Peyer's patch (tissue), 4 donors: Measurements from ENCODE around the gene ASCL2.

ENCODE experiments used
- POLR2A ChIP-seq, 2 donors: fragments of 450-650 bp; IDR thresholded peaks; one replicate each; pipeline ENCODE4 v1.5.1; 2017; ENCODE audit warnings: antibody characterized with exemption in 2 of 2, mild to moderate bottlenecking in 2 of 2, moderate library complexity in 2 of 2
- TF ChIP-seq, protein P1 (sequence below), 6 experiments: fragments of 450-650 bp in 4 of 6; fragments of 200-600 bp in 2 of 6; sonication (generic) in 1 of 6; IDR thresholded peaks; one replicate each; pipeline ENCODE4 v1.5.1; 2017 to 2019; ENCODE audit warnings: antibody characterized with exemption in 6 of 6, mild to moderate bottlenecking in 3 of 6, moderate library complexity in 1 of 6

DNA sequence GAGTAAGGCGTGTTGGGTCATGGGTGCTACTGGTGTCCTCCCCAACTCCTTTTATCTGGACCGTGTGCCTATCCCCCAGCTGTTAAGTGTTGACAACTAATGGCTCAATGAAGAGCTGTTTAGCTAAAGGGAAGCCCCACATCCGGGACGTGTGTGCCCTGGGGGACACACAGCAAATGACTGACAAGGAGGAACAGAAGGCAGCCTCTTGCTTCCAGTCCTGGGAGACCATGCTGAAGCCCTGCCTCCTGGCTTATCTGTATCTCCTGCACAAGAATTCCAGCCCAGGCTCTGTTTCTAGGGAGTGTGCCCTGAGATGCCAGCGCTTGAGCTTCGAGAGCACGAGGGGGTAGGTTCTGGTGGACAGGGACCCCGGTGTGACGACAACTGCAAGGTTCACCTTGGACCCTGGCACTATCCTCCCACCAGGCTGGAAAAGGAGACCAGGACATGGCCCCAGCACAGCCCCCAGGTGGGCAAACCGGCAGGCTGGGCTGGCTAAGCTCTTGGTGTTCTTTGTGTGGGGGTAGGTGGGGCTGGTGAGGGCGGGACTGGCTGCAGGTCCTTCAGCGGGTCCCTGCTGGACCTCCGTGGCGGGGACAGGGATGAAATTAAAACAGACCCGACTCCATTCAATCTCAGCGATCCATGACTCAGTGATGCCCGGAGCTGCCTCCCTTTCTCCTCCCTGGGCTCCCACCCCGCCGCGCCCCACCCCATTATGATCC, 21.0 kb downstream of the ASCL2 start:
- TF ChIP-seq, protein P1, sequence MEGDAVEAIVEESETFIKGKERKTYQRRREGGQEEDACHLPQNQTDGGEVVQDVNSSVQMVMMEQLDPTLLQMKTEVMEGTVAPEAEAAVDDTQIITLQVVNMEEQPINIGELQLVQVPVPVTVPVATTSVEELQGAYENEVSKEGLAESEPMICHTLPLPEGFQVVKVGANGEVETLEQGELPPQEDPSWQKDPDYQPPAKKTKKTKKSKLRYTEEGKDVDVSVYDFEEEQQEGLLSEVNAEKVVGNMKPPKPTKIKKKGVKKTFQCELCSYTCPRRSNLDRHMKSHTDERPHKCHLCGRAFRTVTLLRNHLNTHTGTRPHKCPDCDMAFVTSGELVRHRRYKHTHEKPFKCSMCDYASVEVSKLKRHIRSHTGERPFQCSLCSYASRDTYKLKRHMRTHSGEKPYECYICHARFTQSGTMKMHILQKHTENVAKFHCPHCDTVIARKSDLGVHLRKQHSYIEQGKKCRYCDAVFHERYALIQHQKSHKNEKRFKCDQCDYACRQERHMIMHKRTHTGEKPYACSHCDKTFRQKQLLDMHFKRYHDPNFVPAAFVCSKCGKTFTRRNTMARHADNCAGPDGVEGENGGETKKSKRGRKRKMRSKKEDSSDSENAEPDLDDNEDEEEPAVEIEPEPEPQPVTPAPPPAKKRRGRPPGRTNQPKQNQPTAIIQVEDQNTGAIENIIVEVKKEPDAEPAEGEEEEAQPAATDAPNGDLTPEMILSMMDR (IDR thresholded peaks at IDR 0.05), result no peak
- no peak for TF ChIP-seq POLR2A (IDR thresholded peaks at IDR 0.05)
